ENCODE measurements around the gene C1QL2.

Gene C1QL2

GRCh38 chr2:119137502-119137901, 21.0 kb downstream of the C1QL2 start:
- peak; percentile 10 for DNase-seq (ENCODE audit: low read depth)

DNA sequence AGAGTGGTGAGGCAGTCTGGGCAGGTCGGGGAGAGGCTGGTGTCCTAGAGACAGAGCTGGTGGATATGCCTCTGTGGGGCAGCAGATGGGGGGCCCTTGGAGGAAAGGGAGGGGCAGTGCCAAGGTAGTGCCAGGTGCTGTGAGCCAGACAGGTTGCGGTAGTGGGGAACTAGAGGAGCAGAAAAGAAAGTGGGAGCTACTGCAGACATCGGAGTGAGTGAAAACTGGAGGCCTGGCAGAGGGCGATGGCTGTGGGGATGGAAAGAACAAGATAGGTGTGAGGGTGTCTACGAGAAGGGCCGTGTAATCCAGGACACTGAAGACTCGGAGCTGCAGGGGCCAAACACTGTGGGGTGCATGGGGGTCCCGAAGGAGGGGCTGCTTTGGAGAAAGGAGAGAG, 21.7 kb downstream of the C1QL2 start:
- DNase-seq (ENCODE audit: low read depth) = no peak

GRCh38 chr2:119136093-119136492, 22.5 kb downstream of the C1QL2 start:
- DNase-seq (ENCODE audit: low read depth) = peak; percentile 11

GRCh38 chr2:119134775-119135174, 23.8 kb downstream of the C1QL2 start:
- DNase-seq (ENCODE audit: low read depth) = no peak

DNA sequence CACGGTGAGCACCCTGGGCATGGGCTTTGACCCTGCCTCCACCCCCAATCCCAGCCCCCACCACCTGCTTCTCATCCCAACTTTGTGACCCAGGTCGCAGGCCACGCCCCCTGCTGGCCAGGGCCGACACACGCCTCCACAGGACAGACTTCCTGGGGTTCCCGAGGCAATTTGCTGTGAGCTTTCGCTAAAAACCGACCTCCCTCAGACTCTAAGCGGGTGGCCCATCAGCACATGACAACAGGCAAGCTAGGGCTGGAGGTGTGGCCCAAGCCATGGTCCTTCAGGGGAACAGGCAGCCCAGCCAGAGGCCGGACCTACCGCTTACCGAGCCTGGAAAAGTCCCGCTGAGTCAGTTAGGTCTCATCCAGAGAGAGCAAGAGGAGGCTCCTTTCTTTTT, 31.9 kb downstream of the C1QL2 start:
- no peak for DNase-seq (ENCODE audit: low read depth)

GRCh38 chr2:119123389-119123788, 35.2 kb downstream of the C1QL2 start:
- no peak for DNase-seq (ENCODE audit: low read depth)

- no peak for DNase-seq (ENCODE audit: low read depth)
These were observed 35.9 kb downstream of the C1QL2 start for GRCh38 chr2:119122663-119123062.

GRCh38 chr2:119119999-119120756, 38.4 kb downstream of the C1QL2 start:
- DNase-seq (ENCODE audit: low read depth) = no peak

DNA sequence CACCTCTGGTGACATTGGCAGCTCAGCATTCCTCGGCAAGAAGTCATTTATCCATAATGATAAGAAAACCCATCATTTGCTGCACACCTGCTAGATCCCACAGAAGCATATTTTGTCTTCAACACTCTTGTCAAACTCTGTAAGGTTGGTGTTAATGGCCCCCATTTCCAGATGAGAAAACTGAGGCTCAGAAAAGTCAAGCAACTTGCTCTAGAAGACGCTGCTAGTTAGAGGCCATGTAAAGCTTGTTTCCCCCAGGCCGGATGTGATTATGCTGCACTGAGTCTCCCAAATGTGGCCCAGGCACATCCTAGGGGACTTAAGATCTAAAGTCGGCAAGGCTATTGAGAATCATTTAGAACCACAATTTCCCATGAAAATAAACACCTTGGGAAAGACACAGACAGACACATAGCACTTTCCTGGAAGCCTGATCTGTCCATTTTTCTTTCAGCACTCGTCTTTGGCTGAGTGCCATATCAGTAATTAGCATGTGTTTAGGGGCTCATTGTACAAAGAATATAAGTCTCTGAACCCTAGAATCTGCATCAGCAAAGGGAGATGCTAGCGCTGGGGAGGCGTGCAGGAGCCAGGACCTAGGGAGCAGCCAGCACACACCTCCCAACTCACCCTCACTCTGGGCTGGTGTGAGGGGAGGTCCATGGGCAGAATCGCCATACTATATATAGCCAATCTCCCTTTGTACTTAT, 39.3 kb downstream of the C1QL2 start:
- no peak for DNase-seq (ENCODE audit: low read depth)

DNA sequence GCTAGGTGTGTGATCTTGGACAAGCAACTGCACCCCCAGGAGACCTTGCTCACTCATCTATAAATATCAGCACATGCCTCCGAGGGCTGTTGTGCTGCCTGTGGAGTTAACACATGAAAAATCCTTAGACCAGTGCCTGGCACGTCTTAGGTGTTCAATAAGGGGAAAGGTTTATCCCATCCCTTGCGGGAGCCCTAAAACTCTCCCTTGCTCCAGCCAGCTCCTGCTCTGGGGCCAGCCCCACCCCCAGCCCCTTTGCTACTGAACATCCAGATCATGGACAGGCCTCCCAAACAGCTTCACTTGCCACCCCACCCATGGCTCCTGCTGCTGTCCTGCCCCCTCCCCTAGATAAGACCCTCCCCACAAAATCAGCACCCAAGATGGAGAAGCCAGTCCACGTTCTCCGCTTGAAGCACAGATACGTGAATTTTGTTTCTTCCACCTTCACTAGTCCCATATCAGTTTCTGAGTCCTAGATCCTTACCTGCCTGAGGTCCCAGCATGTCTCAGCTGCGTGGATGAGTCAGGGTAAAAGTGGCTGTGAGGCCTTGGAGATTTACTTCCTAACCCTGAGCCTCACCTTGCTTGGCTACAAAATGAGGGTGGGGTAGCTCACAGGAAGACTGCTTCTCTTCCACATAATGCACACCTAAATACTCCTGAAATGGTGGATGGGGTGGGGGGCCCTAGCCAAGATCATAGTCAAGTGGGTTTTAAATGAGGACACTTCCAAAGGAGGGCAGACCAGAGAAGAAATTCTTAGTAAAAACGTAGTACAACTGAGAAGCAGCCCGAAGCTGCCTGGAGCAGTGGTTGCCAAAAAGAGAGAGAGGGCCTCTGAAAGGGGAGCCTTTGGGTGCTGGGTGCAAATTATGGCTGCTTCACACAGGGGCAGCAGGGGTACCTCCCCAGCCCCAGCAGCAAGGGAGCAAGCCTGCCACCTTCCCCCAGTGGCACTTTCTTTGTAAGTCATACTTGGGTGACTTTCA, 40.4 kb downstream of the C1QL2 start:
- DNase-seq (ENCODE audit: low read depth) = no peak

GRCh38 chr2:119117408-119117807, 41.1 kb downstream of the C1QL2 start:
- DNase-seq (ENCODE audit: low read depth) = no peak

DNA sequence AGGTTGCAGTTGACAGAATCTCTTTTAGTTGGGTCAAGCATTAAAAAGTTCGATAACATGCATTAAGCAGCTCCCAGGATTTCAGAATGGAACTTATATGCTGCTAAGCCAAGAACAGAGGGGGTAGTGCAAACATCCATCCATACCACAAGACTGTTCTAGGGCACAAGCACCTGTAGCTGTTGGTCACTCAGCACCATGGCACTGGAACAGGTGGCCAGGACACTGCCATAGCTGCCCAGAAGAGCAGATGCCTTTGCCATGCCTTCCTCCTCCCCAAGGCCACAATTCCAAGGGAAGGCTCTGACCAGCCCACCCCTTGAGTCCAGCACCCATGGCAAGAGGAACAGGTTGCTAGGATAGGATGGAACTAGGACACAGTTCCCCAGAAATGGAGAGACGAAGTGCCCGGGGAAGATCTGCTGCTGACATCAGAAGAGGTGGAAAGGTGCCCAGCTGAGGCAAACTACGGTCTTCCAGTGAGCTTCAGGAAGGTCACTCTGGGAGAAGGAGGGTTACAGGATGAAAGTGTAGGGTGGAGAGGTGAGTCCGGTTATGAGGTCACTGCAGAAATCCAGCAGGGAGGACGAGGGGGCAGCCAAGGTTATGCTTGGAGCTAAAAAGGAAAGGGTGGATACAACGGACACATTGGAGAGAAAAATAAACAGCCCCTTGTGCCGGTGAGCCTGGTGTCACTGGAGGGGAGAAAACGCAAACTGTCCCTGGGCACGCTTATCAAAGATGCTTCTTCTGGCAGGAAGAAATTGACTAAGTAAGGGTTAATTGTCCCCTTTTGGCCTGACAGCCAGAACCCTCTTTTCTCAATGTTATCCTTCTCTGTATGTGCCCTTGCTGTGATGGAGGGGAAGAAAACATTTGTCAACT, 41.9 kb downstream of the C1QL2 start:
- no peak for DNase-seq (ENCODE audit: low read depth)

DNA sequence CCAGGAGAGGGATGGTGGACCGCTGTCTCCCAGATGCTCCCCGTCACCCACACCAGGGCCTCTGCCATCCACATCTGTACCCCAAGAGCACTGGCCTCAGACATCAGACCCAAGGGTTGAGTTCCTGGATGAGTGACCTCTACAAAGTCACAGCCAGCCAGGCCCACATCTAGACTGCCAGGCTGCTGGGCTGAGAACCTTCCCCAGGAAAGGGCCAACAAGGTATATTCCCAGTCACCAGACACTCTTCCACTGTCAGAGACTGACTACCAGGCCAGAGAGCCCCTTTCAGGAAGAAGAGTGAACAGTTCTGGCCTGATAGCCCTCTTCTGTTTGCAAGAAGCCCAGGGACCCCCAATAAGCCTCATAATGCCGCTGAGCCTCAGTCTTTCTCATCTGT, 44.3 kb downstream of the C1QL2 start:
- no peak for DNase-seq (ENCODE audit: low read depth)

GRCh38 chr2:119113489-119113770, 45.1 kb downstream of the C1QL2 start:
- no peak for DNase-seq (ENCODE audit: low read depth)

GRCh38 chr2:119112770-119113488, 45.6 kb downstream of the C1QL2 start:
- no peak for DNase-seq (ENCODE audit: low read depth)

GRCh38 chr2:119112230-119112629, 46.3 kb downstream of the C1QL2 start:
- DNase-seq (ENCODE audit: low read depth) = no peak

DNA sequence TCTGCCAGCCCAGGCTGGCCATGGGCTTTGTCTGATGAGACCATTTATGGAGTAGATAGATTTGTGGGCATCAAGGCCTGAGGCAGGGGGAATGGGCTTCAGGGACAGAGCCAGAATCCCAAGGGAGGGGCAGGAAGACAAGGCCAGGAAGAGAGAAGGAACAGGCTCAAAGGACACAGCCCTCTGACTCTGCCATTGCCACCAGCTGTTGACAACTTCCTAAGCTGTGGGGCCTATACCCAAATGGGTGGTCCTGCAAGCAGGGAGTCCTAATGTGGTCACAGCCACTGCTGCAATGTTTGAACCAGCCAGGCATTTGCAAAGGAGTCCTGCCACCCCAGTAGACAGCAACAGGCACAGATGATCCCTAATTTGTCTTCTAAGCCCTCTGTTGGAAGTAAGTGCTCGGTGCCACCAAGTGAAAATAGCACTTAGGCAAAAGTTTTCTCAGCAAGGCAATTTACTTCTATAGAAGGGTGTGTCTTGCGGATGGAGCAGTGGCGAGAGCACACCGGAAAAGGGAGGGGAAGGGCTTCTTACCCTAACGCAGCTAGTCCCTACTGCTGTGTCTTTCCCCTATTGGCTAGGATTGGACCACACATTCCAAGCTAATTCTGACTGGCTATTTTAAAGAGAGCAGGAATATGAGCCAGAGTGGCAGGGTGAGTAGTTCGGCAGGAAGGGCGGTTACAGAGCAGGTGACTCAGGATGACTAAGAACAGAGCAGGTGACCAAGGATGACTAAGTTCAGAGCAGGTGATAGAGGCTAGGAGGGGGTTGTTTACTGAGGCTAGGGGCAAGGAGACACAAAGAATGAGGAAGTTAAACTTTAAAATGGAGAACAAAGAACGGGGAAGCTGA, 47.2 kb downstream of the C1QL2 start:
- DNase-seq (ENCODE audit: low read depth) = no peak

DNA sequence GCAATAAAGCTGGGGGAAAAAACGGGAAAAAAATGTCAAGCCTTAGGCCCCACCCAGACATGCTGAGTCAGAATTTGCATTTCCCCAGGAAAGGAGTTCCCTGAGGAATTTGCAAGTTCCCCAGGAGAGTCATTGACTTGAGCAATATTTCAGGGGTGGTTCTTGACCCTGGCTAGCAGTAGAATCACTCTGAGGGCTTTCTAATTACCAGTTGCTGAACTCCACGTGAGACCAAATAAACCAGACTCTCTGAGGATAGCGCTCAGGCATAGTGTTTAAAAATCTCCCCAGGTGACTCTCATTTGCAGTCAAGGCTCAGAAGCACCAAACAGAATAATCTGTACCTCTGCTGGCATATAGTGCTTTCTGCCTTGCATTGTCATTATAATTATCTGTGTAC, 48.7 kb downstream of the C1QL2 start:
- DNase-seq (ENCODE audit: low read depth) = peak; percentile 37

GRCh38 chr2:119108186-119108585, 50.4 kb downstream of the C1QL2 start:
- DNase-seq (ENCODE audit: low read depth) = no peak

GRCh38 chr2:119106301-119106897, 52.2 kb downstream of the C1QL2 start:
- no peak for DNase-seq (ENCODE audit: low read depth)

Measured in HS-5 (cell line).